MCF 10A (cell line): ENCODE results near the gene FILIP1L. TPM values are rescaled to one million over a fixed set of nuclear protein-coding genes. Genes with fewer than 3 reads are reported as not detected.

Source experiments
- BruUV-seq: library from RNA; stranded (reverse); fragments of 400-500 nt; replicated peaks from 2 replicates; lab custom pipeline; 2021; lab: Mats Ljungman, UMichigan
- CTCF ChIA-PET: fragments of 300-600 bp; sonication (Branson Sonifier 250); formaldehyde crosslinking; extraction: SDS; loops from one replicate; lab custom pipeline; 2021; ENCODE audit warnings: antibody characterized with exemption, inconsistent platforms; lab: Yijun Ruan, JAX
- POLR2A ChIA-PET: fragments of 300-600, 350-650 bp; sonication (Branson Sonifier 250); formaldehyde crosslinking; extraction: SDS; loops from one replicate; lab custom pipeline; 2020; ENCODE audit warnings: antibody characterized with exemption, inconsistent platforms; lab: Yijun Ruan, JAX
- DNase-seq: peaks from one replicate; pipeline ENCODE4 v3.0.0-alpha.2; 2018; ENCODE audit not compliant: unreplicated experiment
- H3K27ac Mint-ChIP-seq: one replicate; pipeline ENCODE4 v1.8.0; 2022; ENCODE audit warnings: mild to moderate bottlenecking, low read depth, mixed read lengths; ENCODE audit not compliant: unreplicated experiment
- H3K27me3 Mint-ChIP-seq: one replicate; pipeline ENCODE4 v1.8.0; 2022; ENCODE audit warnings: mixed read lengths; ENCODE audit not compliant: insufficient read depth, unreplicated experiment
- H3K36me3 Mint-ChIP-seq: one replicate; pipeline ENCODE4 v1.8.0; 2022; ENCODE audit warnings: mild to moderate bottlenecking, moderate library complexity, mixed read lengths; ENCODE audit not compliant: insufficient read depth, unreplicated experiment
- H3K4me1 Mint-ChIP-seq: one replicate; pipeline ENCODE4 v1.8.0; 2022; ENCODE audit warnings: mixed read lengths; ENCODE audit not compliant: insufficient read depth, unreplicated experiment
- H3K4me3 Mint-ChIP-seq: one replicate; pipeline ENCODE4 v1.8.0; 2022; ENCODE audit warnings: mild to moderate bottlenecking, moderate library complexity, mixed read lengths; ENCODE audit not compliant: unreplicated experiment
- H3K9me3 Mint-ChIP-seq: one replicate; pipeline ENCODE4 v1.8.0; 2022; ENCODE audit warnings: mixed read lengths; ENCODE audit not compliant: unreplicated experiment
- CTCF ChIP-seq: fragments of 200-600 bp; IDR thresholded peaks from one replicate; pipeline ENCODE4 v1.8.0; 2022; ENCODE audit warnings: antibody characterized with exemption, mild to moderate bottlenecking; ENCODE audit not compliant: unreplicated experiment
- intact Hi-C: fragments of 100-400 bp; cut with micrococcal nuclease; formaldehyde crosslinking; loops from 2 replicates; pipeline ENCODE4 v1.14.1; 2022
- total RNA-seq: library from RNA; stranded (reverse); gene quantifications from 2 replicates; pipeline ENCODE4 v1.2.3, GENCODE V29; 2022

Gene FILIP1L
- total RNA-seq, 1 experiment from 2014 or later, result 2.4 TPM

- H3K4me1 Mint-ChIP-seq, result peaks cover 57% of the 10 kb centered on the region
- TF ChIP-seq CTCF, result no peak
- H3K36me3 Mint-ChIP-seq, result peaks cover 18% of the 10 kb centered on the region
- H3K4me3 Mint-ChIP-seq, result no peak overlapping the region
- CTCF ChIA-PET, result no interaction called here
- no peaks in the 10 kb centered on the region for H3K27me3 Mint-ChIP-seq
- POLR2A ChIA-PET, result interaction anchor here (1.0 kb wide), 1 partner anchor 38 kb away, joined by 3 read pairs; no protein-coding TSS in a partner anchor
- BruUV-seq, result no TSS peak
- H3K27ac Mint-ChIP-seq, result no peak overlapping the region
- intact Hi-C loops, result no loop called here
- no peaks in the 10 kb centered on the region for H3K9me3 Mint-ChIP-seq
- no peak for DNase-seq
Observed at GRCh38 chr3:99863002-99863401, 251.3 kb downstream of the FILIP1L start.

DNA sequence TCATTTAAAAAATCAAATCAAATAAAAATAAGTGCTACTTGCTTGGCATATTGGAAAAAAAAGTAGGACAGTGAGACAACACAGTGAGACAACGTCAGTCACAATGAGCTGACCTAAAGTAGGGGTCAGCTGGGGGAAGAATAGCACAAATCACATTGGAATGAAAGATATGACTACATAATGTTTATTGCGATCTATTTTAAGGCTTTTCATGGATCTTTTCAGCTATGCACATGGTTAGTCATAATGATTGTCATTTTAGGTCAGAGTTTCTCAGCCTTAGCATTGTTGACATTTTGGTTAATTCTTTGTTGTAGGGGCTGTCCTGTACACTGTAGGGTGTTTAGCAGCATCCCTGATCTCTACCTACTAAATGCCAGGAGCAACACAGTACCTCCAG, 252.1 kb downstream of the FILIP1L start:
- CTCF ChIA-PET, result interaction anchor here (1.2 to 1.3 kb wide), 2 partner anchors 9 to 29 kb away, joined by 3 read pairs; no protein-coding TSS in a partner anchor
- POLR2A ChIA-PET, result interaction anchor here (1.0 to 1.6 kb wide), 3 partner anchors 16 to 140 kb away, joined by 3 to 4 read pairs (median 3); no protein-coding TSS in a partner anchor
- BruUV-seq, result no TSS peak
- no peak for TF ChIP-seq CTCF
- Mint-ChIP-seq H3K4me3 (no peak overlapping the region), H3K36me3 (peaks cover 18% of the 10 kb centered on the region), H3K27ac (no peak overlapping the region), H3K9me3 (no peaks in the 10 kb centered on the region), H3K27me3 (no peaks in the 10 kb centered on the region), H3K4me1 (peaks cover 57% of the 10 kb centered on the region)
- DNase-seq, result no peak
- intact Hi-C loops, result no loop called here

- ChIA-PET CTCF (interaction anchor here (1.3 to 2.8 kb wide), 3 partner anchors 10 to 393 kb away, joined by 3 to 16 read pairs (median 5); no protein-coding TSS in a partner anchor), POLR2A (interaction anchor here (1.0 to 2.8 kb wide), 8 partner anchors 10 to 400 kb away, joined by 3 to 15 read pairs (median 5); partner anchors contain the start of gene TBC1D23)
- no TSS peak for BruUV-seq
- no peak for TF ChIP-seq CTCF
- H3K36me3 Mint-ChIP-seq, result peaks cover 18% of the 10 kb centered on the region
- no peaks in the 10 kb centered on the region for H3K27me3 Mint-ChIP-seq
- H3K9me3 Mint-ChIP-seq, result no peaks in the 10 kb centered on the region
- H3K27ac Mint-ChIP-seq, result peak overlapping the region; percentile 28
- H3K4me3 Mint-ChIP-seq, result no peak overlapping the region
- peaks cover 48% of the 10 kb centered on the region for H3K4me1 Mint-ChIP-seq
- intact Hi-C loops, result no loop called here
- DNase-seq, result no peak
Observed at GRCh38 chr3:99861216-99861615, 253.1 kb downstream of the FILIP1L start.

DNA sequence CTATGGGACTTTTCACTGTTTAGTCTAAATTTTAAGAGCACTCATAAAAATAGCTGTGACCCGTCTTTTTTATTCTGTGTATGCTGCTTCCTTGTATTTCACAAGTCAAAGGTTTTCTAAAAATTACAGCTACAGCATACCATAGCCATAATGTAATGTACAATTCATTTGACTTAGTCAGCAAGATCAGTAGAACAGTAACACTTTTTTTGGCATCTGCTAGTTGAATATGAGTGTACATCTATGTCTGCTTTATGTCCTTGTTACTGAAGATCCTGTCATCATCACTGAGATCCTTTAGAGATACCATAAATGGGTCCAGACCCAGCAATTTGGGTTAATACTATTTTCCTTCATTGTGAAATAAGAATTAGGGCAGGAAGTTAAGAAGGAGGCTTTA, 254.5 kb downstream of the FILIP1L start:
- H3K4me3 Mint-ChIP-seq, result no peak overlapping the region
- POLR2A ChIA-PET, result interaction anchor here (0.5 to 2.8 kb wide), 29 partner anchors 8 to 473 kb away, joined by 3 to 15 read pairs (median 4); partner anchors contain the start of genes CMSS1 and TBC1D23
- intact Hi-C loops, result no loop called here

More for the DNA sequence above, 254.5 kb downstream of the FILIP1L start:
- TF ChIP-seq CTCF, result no peak
- Mint-ChIP-seq H3K27ac (peak overlapping the region; percentile 69), H3K9me3 (no peaks in the 10 kb centered on the region), H3K4me1 (peaks cover 35% of the 10 kb centered on the region), H3K36me3 (peaks cover 11% of the 10 kb centered on the region), H3K27me3 (no peaks in the 10 kb centered on the region)
- peak; percentile 58 for DNase-seq
- CTCF ChIA-PET, result interaction anchor here (0.6 to 2.8 kb wide), 14 partner anchors 9 to 776 kb away, joined by 3 to 16 read pairs (median 4); no protein-coding TSS in a partner anchor
- BruUV-seq, result no TSS peak
